OCI-LY7 (cell line): ENCODE results near the gene LONRF2. TPM values are rescaled to one million over a fixed set of nuclear protein-coding genes. Genes with fewer than 3 reads are reported as not detected.
"Not testable (repeated sequence)": the region's sequence is repeated elsewhere in the genome, so short reads cannot be mapped to it uniquely, and the experiment has no call there.

ENCODE experiments used
- BruUV-seq: library from RNA; stranded (reverse); fragments of 400-500 nt; replicated peaks from 2 replicates; lab custom pipeline; 2021; lab: Mats Ljungman, UMichigan
- CTCF ChIA-PET: fragments of 300-600 bp; sonication (Branson Sonifier 250); formaldehyde crosslinking; loops from one replicate; lab custom pipeline; 2022; ENCODE audit warnings: antibody characterized with exemption; ENCODE audit not compliant: unreplicated experiment; lab: Charles Lee
- POLR2A ChIA-PET: fragments of 300-600 bp; sonication (Branson Sonifier 250); formaldehyde crosslinking; loops from one replicate; lab custom pipeline; 2022; ENCODE audit warnings: antibody characterized with exemption; lab: Charles Lee
- DNase-seq: peaks from one replicate; pipeline ENCODE4 v3.0.0-alpha.2; 2015; ENCODE audit warnings: low spot score
- H2AFZ ChIP-seq: fragments of 200-600 bp; sonication (generic), shearing (Covaris generic); 2 replicates; pipeline ENCODE4 v1.6.1; 2014; ENCODE audit warnings: mild to moderate bottlenecking, antibody characterized with exemption, low read length, moderate library complexity
- H3K27ac ChIP-seq: fragments of 200-600 bp; sonication (generic); 2 replicates; pipeline ENCODE4 v1.5.1; 2014; ENCODE audit warnings: mixed run types, low read depth, mild to moderate bottlenecking, moderate library complexity, low read length, inconsistent platforms; ENCODE audit not compliant: poor library complexity, severe bottlenecking
- H3K36me3 ChIP-seq: fragments of 200-600 bp; sonication (generic); 2 replicates; pipeline ENCODE4 v1.6.1; 2014; ENCODE audit warnings: mild to moderate bottlenecking, antibody characterized with exemption, low read length, moderate library complexity, mixed read lengths; ENCODE audit not compliant: insufficient read depth
- H3K4me1 ChIP-seq: fragments of 200-600 bp; sonication (generic); 2 replicates; pipeline ENCODE4 v1.5.1; 2014; ENCODE audit warnings: mild to moderate bottlenecking, low read length; ENCODE audit not compliant: insufficient read depth, poor library complexity, severe bottlenecking
- H3K4me2 ChIP-seq: fragments of 200-600 bp; sonication (generic); 2 replicates; pipeline ENCODE4 v1.6.1; 2014; ENCODE audit warnings: mild to moderate bottlenecking, low read length
- H3K4me3 ChIP-seq: fragments of 200-600 bp; sonication (generic); 2 replicates; pipeline ENCODE4 v1.5.1; 2014; ENCODE audit warnings: mild to moderate bottlenecking, low read depth, low read length; ENCODE audit not compliant: poor library complexity, severe bottlenecking
- H3K79me2 ChIP-seq: fragments of 200-600 bp; sonication (generic); 2 replicates; pipeline ENCODE4 v1.6.1; 2016; ENCODE audit warnings: low read depth, mild to moderate bottlenecking, low read length, moderate library complexity, mixed read lengths; ENCODE audit not compliant: insufficient read depth
- H3K9me2 ChIP-seq: fragments of 200-600 bp; sonication (generic); 2 replicates; pipeline ENCODE4 v1.6.1; 2016; ENCODE audit warnings: mild to moderate bottlenecking, low read length, mixed read lengths; ENCODE audit not compliant: insufficient read depth
- H3K9me3 ChIP-seq: fragments of 200-600 bp; sonication (generic); 2 replicates; pipeline ENCODE4 v1.6.1; 2014; ENCODE audit warnings: mild to moderate bottlenecking, mixed run types, low read length, mixed read lengths
- H4K20me1 ChIP-seq: fragments of 200-600 bp; sonication (generic); 2 replicates; pipeline ENCODE4 v1.6.1; 2014; ENCODE audit warnings: mild to moderate bottlenecking, antibody characterized with exemption, low read length, moderate library complexity, mixed read lengths; ENCODE audit not compliant: insufficient read depth
- CTCF ChIP-seq: fragments of 200-600 bp; sonication (generic); conservative IDR thresholded peaks from 2 replicates; pipeline ENCODE4 v1.5.1; 2014; ENCODE audit warnings: mild to moderate bottlenecking, antibody characterized with exemption, low read length, moderate library complexity, mixed read lengths
- EZH2phosphoT487 ChIP-seq: fragments of 200-600 bp; sonication (generic); IDR thresholded peaks from 2 replicates; pipeline ENCODE4 v1.6.1; 2018; ENCODE audit warnings: low read depth, borderline replicate concordance, mild to moderate bottlenecking, mixed run types, antibody characterized with exemption, low read length, moderate library complexity, mixed read lengths
- intact Hi-C: fragments of 100-400 bp; cut with micrococcal nuclease; formaldehyde crosslinking; loops from one replicate; pipeline ENCODE4 v1.10.0; 2022; ENCODE audit not compliant: unreplicated experiment
- total RNA-seq, 2 experiments: library from RNA; depleted of rRNA in 1 of 2; stranded (reverse); fragments of >200 nt in 1 of 2; shearing (Covaris generic) in 1 of 2; gene quantifications; 2 replicates each; pipeline ENCODE4 v1.2.3, GENCODE V29; 2014 to 2022

LONRF2 gene
- total RNA-seq, 2 experiments from 2014 or later, result not detected

- Histone ChIP-seq H3K4me2 (no peak overlapping the region), H3K9me3 (peaks cover 5% of the 10 kb centered on the region; the same call in 1 of the 2 replicates), H3K79me2 (no peaks in the 10 kb centered on the region), H3K27ac (no peak overlapping the region), H3K9me2 (no peaks in the 10 kb centered on the region), H2AFZ (no peak overlapping the region), H3K36me3 (no peaks in the 10 kb centered on the region), H3K4me1 (no peaks in the 10 kb centered on the region), H4K20me1 (no peaks in the 10 kb centered on the region), H3K4me3 (no peak overlapping the region)
- no TSS peak for BruUV-seq
- CTCF ChIA-PET, result no interaction called here
- POLR2A ChIA-PET, result interaction anchor here (1.1 kb wide), 1 partner anchor 58 kb away, joined by 3 read pairs; the partner anchor contains the start of gene CHST10
- no peak for TF ChIP-seq EZH2phosphoT487
- no peak for TF ChIP-seq CTCF
- DNase-seq, result no peak
- intact Hi-C loops, result no loop called here
Measured at GRCh38 chr2:100358554-100358953, 36.3 kb upstream of the LONRF2 start.

GRCh38 chr2:100352521-100352920 lies 30.2 kb upstream of the LONRF2 start:
- intact Hi-C loops, result no loop called here
- H3K9me2 ChIP-seq, result no peaks in the 10 kb centered on the region
- no TSS peak for BruUV-seq
- H3K27ac ChIP-seq, result no peak overlapping the region
- no peaks in the 10 kb centered on the region for H3K36me3 ChIP-seq
- no peak overlapping the region for H3K4me3 ChIP-seq
- ChIA-PET CTCF (no interaction called here), POLR2A (no interaction called here)
- H3K4me2 ChIP-seq, result no peak overlapping the region
- no peak for DNase-seq
- no peaks in the 10 kb centered on the region for H4K20me1 ChIP-seq
- H2AFZ ChIP-seq, result no peak overlapping the region
- no peaks in the 10 kb centered on the region for H3K79me2 ChIP-seq
- no peaks in the 10 kb centered on the region for H3K9me3 ChIP-seq
- TF ChIP-seq CTCF, result no peak
- no peak for TF ChIP-seq EZH2phosphoT487
- no peaks in the 10 kb centered on the region for H3K4me1 ChIP-seq

- no peak for TF ChIP-seq EZH2phosphoT487
- Histone ChIP-seq H3K4me1 (no peaks in the 10 kb centered on the region), H2AFZ (no peak overlapping the region), H3K36me3 (no peaks in the 10 kb centered on the region), H3K9me3 (no peaks in the 10 kb centered on the region), H3K27ac (no peak overlapping the region), H3K4me2 (no peak overlapping the region), H3K9me2 (no peaks in the 10 kb centered on the region), H3K79me2 (no peaks in the 10 kb centered on the region), H4K20me1 (no peaks in the 10 kb centered on the region), H3K4me3 (no peak overlapping the region)
- no peak for DNase-seq
- intact Hi-C loops, result no loop called here
- BruUV-seq, result no TSS peak
- CTCF ChIA-PET, result interaction anchor here (0.5 kb wide), 1 partner anchor 820 kb away, joined by 3 read pairs; no protein-coding TSS in a partner anchor
- POLR2A ChIA-PET, result no interaction called here
Measured at GRCh38 chr2:100350661-100351185, 28.4 kb upstream of the LONRF2 start.

- intact Hi-C loops, CTCF ChIA-PET, H3K4me3 ChIP-seq, H3K9me3 ChIP-seq, POLR2A ChIA-PET, H3K4me1 ChIP-seq, H3K9me2 ChIP-seq, DNase-seq, H3K4me2 ChIP-seq, BruUV-seq, H4K20me1 ChIP-seq, H3K79me2 ChIP-seq, H3K36me3 ChIP-seq, H2AFZ ChIP-seq, H3K27ac ChIP-seq: not testable (repeated sequence)
Measured at GRCh38 chr2:100345144-100345543, 22.8 kb upstream of the LONRF2 start.
